Measurements from ENCODE around the gene CMTM2. TPM values are rescaled to one million over a fixed set of nuclear protein-coding genes. Genes with fewer than 3 reads are reported as not detected.
A peak's percentile ranks its signal among the peaks of the same experiment; 100 is the strongest.

CMTM2 gene, protein sequence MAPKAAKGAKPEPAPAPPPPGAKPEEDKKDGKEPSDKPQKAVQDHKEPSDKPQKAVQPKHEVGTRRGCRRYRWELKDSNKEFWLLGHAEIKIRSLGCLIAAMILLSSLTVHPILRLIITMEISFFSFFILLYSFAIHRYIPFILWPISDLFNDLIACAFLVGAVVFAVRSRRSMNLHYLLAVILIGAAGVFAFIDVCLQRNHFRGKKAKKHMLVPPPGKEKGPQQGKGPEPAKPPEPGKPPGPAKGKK
- total RNA-seq: 1 to 10 TPM in 1 of 4 donors, under 1 TPM in 1, not detected in 2; 0.67 to 1.1 TPM

DNA sequence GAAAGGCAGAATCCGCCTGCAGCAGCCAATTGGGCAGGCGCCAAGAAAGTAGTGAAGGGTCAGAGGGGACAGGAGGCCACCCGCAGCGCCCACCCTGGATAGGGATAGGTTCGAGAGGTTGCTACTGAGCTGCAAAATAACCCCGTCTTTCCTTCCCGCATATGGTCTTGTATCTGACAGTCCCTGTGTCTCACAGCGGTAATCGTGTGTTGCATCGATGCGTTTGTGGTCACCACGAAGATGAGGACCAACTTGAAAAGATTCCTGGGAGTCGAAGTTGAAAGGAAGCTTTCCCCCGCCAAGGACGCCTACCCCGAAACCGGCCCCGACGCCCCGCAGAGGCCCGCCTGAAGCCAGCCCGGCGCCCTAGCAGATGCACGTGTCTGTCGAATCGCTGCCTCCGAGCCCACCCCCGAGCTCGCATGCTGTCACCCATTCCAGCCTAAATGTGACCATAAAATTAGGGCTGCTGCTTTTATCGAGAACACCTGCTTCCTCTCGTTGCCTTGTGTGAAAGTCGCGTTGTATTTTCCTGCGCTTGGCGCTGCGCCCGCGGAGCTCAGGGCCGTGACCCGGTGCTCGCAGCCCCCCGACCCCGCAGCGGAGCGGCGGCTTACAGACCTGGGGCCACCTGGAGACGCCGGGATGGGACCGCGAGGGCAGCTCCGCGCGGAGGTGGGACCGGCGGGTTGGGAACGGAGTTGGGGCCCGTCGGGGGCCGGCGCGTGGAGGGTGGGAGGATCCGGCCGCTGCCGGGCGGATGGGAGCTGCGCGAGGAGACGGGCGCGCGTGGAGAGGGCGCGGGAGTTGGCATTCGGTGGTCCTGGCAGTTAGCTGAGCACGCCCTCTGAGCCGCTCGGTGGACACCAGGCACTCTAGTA lies at the start of gene CMTM2:
TSS of gene CMTM2 (plus strand) at position 813 of the 881 bp plus-strand sequence. CDS start 145 bp downstream, outside the sequence.
- 40 to 46% methylated on average over 72 to 76 of the region's 77 CpGs for WGBS, 2 donors
- Histone ChIP-seq H3K4me3 (replicated peaks in 1 of 3) (no peak within 1 kb of the TSS), H3K4me1 (peaks cover 15 to 34% of the 10 kb centered on the region in 2 donors), H3K36me3 (no peaks in the 10 kb centered on the region), H3K27me3 (no peaks in the 10 kb centered on the region), H3K9me3 (no peaks in the 10 kb centered on the region), H3K27ac (peak within 1 kb of the TSS in 1 of 3 donors; percentile 57)
- intact Hi-C loops (cut with DNase I): no loop called here
- no peak for DNase-seq
- TF ChIP-seq, protein P1, sequence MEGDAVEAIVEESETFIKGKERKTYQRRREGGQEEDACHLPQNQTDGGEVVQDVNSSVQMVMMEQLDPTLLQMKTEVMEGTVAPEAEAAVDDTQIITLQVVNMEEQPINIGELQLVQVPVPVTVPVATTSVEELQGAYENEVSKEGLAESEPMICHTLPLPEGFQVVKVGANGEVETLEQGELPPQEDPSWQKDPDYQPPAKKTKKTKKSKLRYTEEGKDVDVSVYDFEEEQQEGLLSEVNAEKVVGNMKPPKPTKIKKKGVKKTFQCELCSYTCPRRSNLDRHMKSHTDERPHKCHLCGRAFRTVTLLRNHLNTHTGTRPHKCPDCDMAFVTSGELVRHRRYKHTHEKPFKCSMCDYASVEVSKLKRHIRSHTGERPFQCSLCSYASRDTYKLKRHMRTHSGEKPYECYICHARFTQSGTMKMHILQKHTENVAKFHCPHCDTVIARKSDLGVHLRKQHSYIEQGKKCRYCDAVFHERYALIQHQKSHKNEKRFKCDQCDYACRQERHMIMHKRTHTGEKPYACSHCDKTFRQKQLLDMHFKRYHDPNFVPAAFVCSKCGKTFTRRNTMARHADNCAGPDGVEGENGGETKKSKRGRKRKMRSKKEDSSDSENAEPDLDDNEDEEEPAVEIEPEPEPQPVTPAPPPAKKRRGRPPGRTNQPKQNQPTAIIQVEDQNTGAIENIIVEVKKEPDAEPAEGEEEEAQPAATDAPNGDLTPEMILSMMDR (IDR thresholded peaks at IDR 0.05): no peak
- TF ChIP-seq POLR2A (IDR thresholded peaks at IDR 0.05): no peak

DNA sequence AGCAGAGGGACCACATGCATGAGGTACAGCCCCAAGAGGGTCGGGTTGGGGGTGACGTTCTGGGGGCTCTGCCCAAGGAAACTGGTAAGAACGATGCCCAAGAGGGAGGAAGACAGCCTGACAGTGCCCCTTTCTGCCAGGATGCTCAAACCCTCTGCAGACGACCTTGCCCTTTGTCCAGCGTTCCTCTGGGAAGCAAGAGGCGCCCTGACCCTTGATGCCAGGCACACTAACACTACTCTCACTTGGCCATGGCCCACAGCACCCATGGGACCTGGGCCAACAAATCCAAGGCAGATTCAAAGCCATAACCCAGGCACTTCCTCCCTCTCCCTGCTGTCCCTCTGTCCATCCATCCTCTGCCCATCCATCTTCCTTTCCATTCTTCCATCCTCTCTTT lies 49.8 kb upstream of the CMTM2 start:
- H3K27me3 ChIP-seq: no peaks in the 10 kb centered on the region
- WGBS, 2 donors: 90 to 92% methylated on average over 6 of the region's 6 CpGs
- no peak overlapping the region for H3K27ac ChIP-seq
- TF ChIP-seq, protein P1 (IDR thresholded peaks at IDR 0.05): no peak
- TF ChIP-seq POLR2A (IDR thresholded peaks at IDR 0.05): no peak
- no peaks in the 10 kb centered on the region for H3K9me3 ChIP-seq
- no peak for DNase-seq
- no peak overlapping the region for H3K4me3 ChIP-seq (replicated peaks in 1 of 3)
- peaks cover 17 to 23% of the 10 kb centered on the region in 2 donors for H3K4me1 ChIP-seq
- intact Hi-C loops (cut with DNase I): no loop called here
- H3K36me3 ChIP-seq: peaks cover 20 to 23% of the 10 kb centered on the region in 2 donors

DNA sequence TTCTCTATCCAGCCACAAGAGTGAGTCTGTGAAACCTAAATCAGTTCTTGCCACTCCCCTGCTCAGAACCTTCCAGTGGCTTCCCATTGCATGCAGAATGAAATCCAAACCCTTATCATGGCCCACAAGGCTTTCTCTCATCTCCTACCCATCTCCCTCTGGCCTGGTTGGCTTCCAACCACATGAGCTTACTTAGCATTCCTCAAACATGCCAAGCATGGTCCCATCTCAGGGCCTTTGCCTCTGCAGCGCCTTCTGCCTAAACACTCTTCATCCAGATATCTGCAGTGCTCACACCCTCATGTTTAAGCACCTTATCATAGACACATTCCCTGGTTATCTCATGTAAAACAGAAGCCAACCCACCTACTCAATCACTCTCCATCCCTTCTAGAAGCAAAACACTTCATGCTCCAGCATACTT lies 44.9 kb upstream of the CMTM2 start:
- Histone ChIP-seq H3K4me3 (replicated peaks in 1 of 3) (no peak overlapping the region), H3K9me3 (no peaks in the 10 kb centered on the region), H3K4me1 (peaks cover 0 to 7% of the 10 kb centered on the region in 2 donors), H3K27me3 (no peaks in the 10 kb centered on the region), H3K27ac (no peak overlapping the region), H3K36me3 (peaks cover 11 to 20% of the 10 kb centered on the region in 2 donors)
- 100% methylated on average over 1 of the region's 1 CpG for WGBS, 2 donors
- no peak for TF ChIP-seq POLR2A (IDR thresholded peaks at IDR 0.05)
- TF ChIP-seq, protein P1 (IDR thresholded peaks at IDR 0.05): no peak
- DNase-seq: no peak
- intact Hi-C loops (cut with DNase I): no loop called here

DNA sequence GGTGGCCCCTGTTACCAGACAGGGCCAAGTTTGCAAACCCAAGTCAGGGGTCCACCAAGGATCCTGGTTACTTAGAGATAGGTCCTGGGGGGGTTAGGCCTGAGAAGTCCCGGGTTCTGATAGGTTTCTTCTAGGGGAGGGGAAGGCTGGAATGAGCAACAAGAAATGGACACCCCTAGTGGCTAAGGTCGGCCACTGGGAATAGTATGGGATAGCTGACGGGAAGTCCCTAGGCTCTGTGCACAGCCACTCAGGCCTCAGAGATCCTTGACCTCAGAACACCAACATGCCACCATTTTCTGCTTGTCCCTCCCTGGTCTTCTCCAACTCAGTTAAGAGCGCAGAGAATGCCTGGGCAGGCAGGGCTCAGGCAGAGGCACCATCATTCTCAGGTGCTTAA lies 42.7 kb upstream of the CMTM2 start:
- Histone ChIP-seq H3K4me3 (replicated peaks in 1 of 3) (no peak overlapping the region), H3K27ac (no peak overlapping the region), H3K9me3 (no peaks in the 10 kb centered on the region), H3K4me1 (peaks cover 0 to 12% of the 10 kb centered on the region in 2 donors), H3K27me3 (no peaks in the 10 kb centered on the region), H3K36me3 (peaks cover 0 to 12% of the 10 kb centered on the region in 2 donors)
- TF ChIP-seq POLR2A (IDR thresholded peaks at IDR 0.05): no peak
- no peak for DNase-seq
- intact Hi-C loops (cut with DNase I): no loop called here
- WGBS, 2 donors: 92 to 93% methylated on average over 4 of the region's 4 CpGs

DNA sequence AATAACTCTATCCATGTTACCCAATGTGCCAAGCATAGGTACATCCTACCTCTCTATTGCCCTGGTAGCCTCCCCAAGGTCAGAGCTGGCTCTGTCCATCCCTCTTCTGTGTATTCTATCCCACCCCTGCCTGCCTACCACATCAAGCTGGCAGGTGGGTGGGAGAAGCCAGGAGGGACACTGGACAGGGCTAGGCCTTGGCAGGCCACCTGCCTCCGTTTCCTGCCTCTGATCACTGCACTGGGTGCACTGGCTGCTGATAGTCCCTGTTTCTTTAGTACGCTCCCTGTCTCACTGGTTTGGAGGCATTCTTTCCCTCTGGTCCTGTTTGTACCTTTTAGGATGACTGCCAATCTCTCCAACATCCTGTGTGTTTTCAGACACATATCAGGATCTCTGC lies 42.0 kb upstream of the CMTM2 start:
- H3K36me3 ChIP-seq: peaks cover 0 to 12% of the 10 kb centered on the region in 2 donors
- H3K27me3 ChIP-seq: no peaks in the 10 kb centered on the region
- TF ChIP-seq, protein P1 (IDR thresholded peaks at IDR 0.05): no peak
- TF ChIP-seq POLR2A (IDR thresholded peaks at IDR 0.05): no peak
- intact Hi-C loops (cut with DNase I): no loop called here
- peaks cover 0 to 12% of the 10 kb centered on the region in 2 donors for H3K4me1 ChIP-seq
- 89 to 100% methylated on average over 2 of the region's 2 CpGs for WGBS, 2 donors
- no peak for DNase-seq
- no peak overlapping the region for H3K4me3 ChIP-seq (replicated peaks in 1 of 3)
- no peak overlapping the region for H3K27ac ChIP-seq
- no peaks in the 10 kb centered on the region for H3K9me3 ChIP-seq
